GM18520 (cell line): ENCODE results near the gene DIP2C.
"Not testable (repeated sequence)": the region's sequence is repeated elsewhere in the genome, so short reads cannot be mapped to it uniquely, and the experiment has no call there.

ENCODE experiments used
- ATAC-seq: cut with Tn5 transposase; IDR thresholded peaks from one replicate; pipeline ENCODE4 v1.9.1; 2021; ENCODE audit not compliant: unreplicated experiment

Gene DIP2C

GRCh38 chr10:661597-662222 lies 27.8 kb downstream of the DIP2C start:
- ATAC-seq, result no peak

GRCh38 chr10:660970-661596 lies 28.4 kb downstream of the DIP2C start:
- ATAC-seq, result no peak

GRCh38 chr10:660413-660969 lies 29.0 kb downstream of the DIP2C start:
- no peak for ATAC-seq

GRCh38 chr10:659688-660141 lies 29.8 kb downstream of the DIP2C start:
- no peak for ATAC-seq

- not testable (repeated sequence) for ATAC-seq
Measured at GRCh38 chr10:657816-658350, 31.6 kb downstream of the DIP2C start.

GRCh38 chr10:656883-657282 lies 32.6 kb downstream of the DIP2C start:
- ATAC-seq, result no peak

- ATAC-seq, result no peak
Measured at GRCh38 chr10:655184-655583, 34.3 kb downstream of the DIP2C start.

- ATAC-seq, result no peak
Measured at GRCh38 chr10:654647-654996, 34.8 kb downstream of the DIP2C start.

- no peak for ATAC-seq
Measured at GRCh38 chr10:653991-654646, 35.3 kb downstream of the DIP2C start.

GRCh38 chr10:652832-653459 lies 36.5 kb downstream of the DIP2C start:
- not testable (repeated sequence) for ATAC-seq

- ATAC-seq, result no peak
Measured at GRCh38 chr10:652233-652632, 37.2 kb downstream of the DIP2C start.

- ATAC-seq, result no peak
Measured at GRCh38 chr10:651692-652091, 37.8 kb downstream of the DIP2C start.

- ATAC-seq, result no peak
Measured at GRCh38 chr10:650886-651615, 38.4 kb downstream of the DIP2C start.

GRCh38 chr10:650441-650851 lies 39.0 kb downstream of the DIP2C start:
- no peak for ATAC-seq

- no peak for ATAC-seq
Measured at GRCh38 chr10:649798-650440, 39.5 kb downstream of the DIP2C start.

GRCh38 chr10:649445-649797 lies 40.0 kb downstream of the DIP2C start:
- no peak for ATAC-seq

- not testable (repeated sequence) for ATAC-seq
Measured at GRCh38 chr10:647019-647418, 42.4 kb downstream of the DIP2C start.

GRCh38 chr10:646118-646524 lies 43.3 kb downstream of the DIP2C start:
- no peak for ATAC-seq

- ATAC-seq, result no peak
Measured at GRCh38 chr10:644943-645334, 44.5 kb downstream of the DIP2C start.
